IMR-90 (cell line): ENCODE measurements around the gene BFSP1.

Source experiments
- BHLHE40 ChIP-seq: fragments of 150-350 bp; IDR thresholded peaks from 2 replicates; pipeline ENCODE4 v1.6.1; 2016; ENCODE audit warnings: mild to moderate bottlenecking, low read depth, low read length
- CHD1 ChIP-seq: IDR thresholded peaks from 2 replicates; pipeline ENCODE4 v1.6.1; 2012; ENCODE audit warnings: low read depth, low read length, improper control_type of control experiment
- CTCF ChIP-seq: conservative IDR thresholded peaks from 2 replicates; pipeline ENCODE4 v1.5.1; 2012; ENCODE audit warnings: mild to moderate bottlenecking, low read depth, low read length, improper control_type of control experiment
- FOS ChIP-seq: fragments of 150-350 bp; IDR thresholded peaks from 2 replicates; pipeline ENCODE4 v1.6.1; 2016; ENCODE audit warnings: low read depth, low read length
- MAFK ChIP-seq: IDR thresholded peaks from 2 replicates; pipeline ENCODE4 v1.6.1; 2012; ENCODE audit warnings: low read depth, low read length, improper control_type of control experiment
- POLR2A ChIP-seq: IDR thresholded peaks from 2 replicates; pipeline ENCODE4 v1.6.1; 2012; ENCODE audit warnings: mild to moderate bottlenecking, low read depth, low read length
- RCOR1 ChIP-seq: IDR thresholded peaks from 2 replicates; pipeline ENCODE4 v1.6.1; 2012; ENCODE audit warnings: mild to moderate bottlenecking, low read length, improper control_type of control experiment; ENCODE audit not compliant: insufficient replicate concordance
- RFX5 ChIP-seq: IDR thresholded peaks from 2 replicates; pipeline ENCODE4 v1.8.0; 2012; ENCODE audit warnings: low read depth, mild to moderate bottlenecking, low read length, moderate library complexity
- SMC3 ChIP-seq: fragments of 150-350 bp; IDR thresholded peaks from 2 replicates; pipeline ENCODE4 v1.6.1; 2016; ENCODE audit warnings: low read depth, mild to moderate bottlenecking, antibody characterized with exemption, low read length, moderate library complexity
- USF2 ChIP-seq: fragments of 150-350 bp; IDR thresholded peaks from 2 replicates; pipeline ENCODE4 v1.6.1; 2017; ENCODE audit warnings: mild to moderate bottlenecking, antibody characterized with exemption, low read length, low read depth
- TF ChIP-seq, protein P1 (sequence below): fragments of 150-350 bp; IDR thresholded peaks from 2 replicates; pipeline ENCODE4 v1.6.1; 2016; ENCODE audit warnings: low read depth, mild to moderate bottlenecking, low read length, moderate library complexity, borderline replicate concordance

DNA sequence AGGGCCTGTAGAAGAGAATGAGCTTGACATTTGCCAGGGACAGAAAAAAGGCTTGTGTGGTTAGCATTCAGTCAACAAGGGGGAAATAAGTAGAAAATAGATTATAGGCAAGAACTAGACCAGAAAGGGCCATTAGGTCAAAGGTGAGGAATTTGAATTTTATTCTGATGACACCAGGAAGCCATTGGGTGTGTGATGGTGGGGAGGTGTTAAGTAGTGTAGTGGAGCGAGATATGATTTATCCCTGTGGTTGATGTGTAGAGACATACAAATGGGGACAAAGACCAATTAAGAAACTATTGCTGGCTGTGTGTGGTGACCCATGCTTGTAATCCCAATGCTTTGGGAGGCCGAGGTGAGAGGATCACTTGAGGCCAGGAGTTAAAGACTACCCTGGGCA is 49.7 kb upstream of the BFSP1 start:
- TF ChIP-seq CTCF (no peak), POLR2A (no peak), RFX5 (no peak), MAFK (no peak), FOS (no peak), CHD1 (no peak), RCOR1 (no peak), USF2 (no peak), BHLHE40 (no peak), SMC3 (no peak)
- TF ChIP-seq, protein P1, sequence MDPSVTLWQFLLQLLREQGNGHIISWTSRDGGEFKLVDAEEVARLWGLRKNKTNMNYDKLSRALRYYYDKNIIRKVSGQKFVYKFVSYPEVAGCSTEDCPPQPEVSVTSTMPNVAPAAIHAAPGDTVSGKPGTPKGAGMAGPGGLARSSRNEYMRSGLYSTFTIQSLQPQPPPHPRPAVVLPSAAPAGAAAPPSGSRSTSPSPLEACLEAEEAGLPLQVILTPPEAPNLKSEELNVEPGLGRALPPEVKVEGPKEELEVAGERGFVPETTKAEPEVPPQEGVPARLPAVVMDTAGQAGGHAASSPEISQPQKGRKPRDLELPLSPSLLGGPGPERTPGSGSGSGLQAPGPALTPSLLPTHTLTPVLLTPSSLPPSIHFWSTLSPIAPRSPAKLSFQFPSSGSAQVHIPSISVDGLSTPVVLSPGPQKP: no peak
